IMR-90 (cell line): ENCODE measurements around the gene PARK7. TPM values are rescaled to one million over a fixed set of nuclear protein-coding genes. Genes with fewer than 3 reads are reported as not detected.

ENCODE experiments used
- microRNA-seq, 2 experiments: library from miRNA; stranded (forward) in 1 of 2; unstranded in 1 of 2; fragments of 10-50 nt in 1 of 2; fragments of <30 nt in 1 of 2; gene quantifications in 1 of 2; microRNA quantifications in 1 of 2; one replicate each; pipeline versions ENCODE3 to v1.1.0; 2013 to 2020; ENCODE audit not compliant: insufficient read depth in 1 of 2, insufficient read length in 1 of 2, unreplicated experiment in 1 of 2
- polyA plus RNA-seq, 3 experiments: library from polyadenylated mRNA; depleted of rRNA; stranded (reverse); fragments of >200 nt; gene quantifications; 2 replicates each; pipeline ENCODE4 v1.2.3, GENCODE V29; 2012; ENCODE audit warnings: low replicate concordance in 1 of 3
- small RNA-seq, 5 experiments: library from RNA; depleted of rRNA; stranded (forward); fragments of <200 nt; gene quantifications; one replicate each; pipeline ENCODE3, GENCODE V24; 2012
- total RNA-seq: library from RNA; depleted of rRNA; stranded (reverse); fragments of >200 nt; gene quantifications from 2 replicates; pipeline ENCODE4 v1.2.3, GENCODE V29; 2012; rRNA removed

The PARK7 gene
- total and polyA plus RNA-seq, 2 of the 4 experiments (the other 2 are of a cell fraction), result 207 to 357 TPM

Small RNAs within 50 kb of the gene (microRNA-seq; reads per million reads assigned to microRNA genes)
- gene RF00019 (ENCODE audit: insufficient read depth, insufficient read length), result not detected

Small RNAs within 50 kb of the gene (small RNA-seq; reads per million reads assigned to genes)
- gene RF00019, result 0 reads per million in 5 experiments

Other genes with a start within 250 kb of the PARK7 start
- 280 and 354 TPM in 2 replicates for gene VAMP3, start 190.4 kb upstream of the PARK7 start, total RNA-seq
- gene VAMP3, start 190.4 kb upstream of the PARK7 start, polyA plus RNA-seq (2012; rRNA removed), result 88.0 and 99.1 TPM in 2 replicates
- gene PER3, start 177.4 kb upstream of the PARK7 start, total RNA-seq, result 3.4 and 3.6 TPM in 2 replicates
- gene PER3, start 177.4 kb upstream of the PARK7 start, polyA plus RNA-seq (2012; rRNA removed), result 4.2 and 4.8 TPM in 2 replicates
- gene UTS2, start 108.6 kb upstream of the PARK7 start, total RNA-seq, result not detected in 2 replicates
- not detected in 2 replicates for gene UTS2, start 108.6 kb upstream of the PARK7 start, polyA plus RNA-seq (2012; rRNA removed)
- 0.56 and 0.72 TPM in 2 replicates for gene TNFRSF9, start 20.9 kb upstream of the PARK7 start, total RNA-seq
- 0.43 and 0.56 TPM in 2 replicates for gene TNFRSF9, start 20.9 kb upstream of the PARK7 start, polyA plus RNA-seq (2012; rRNA removed)
- 101 and 106 TPM in 2 replicates for gene ERRFI1, start 64.6 kb downstream of the PARK7 start, total RNA-seq
- 102 and 145 TPM in 2 replicates for gene ERRFI1, start 64.6 kb downstream of the PARK7 start, polyA plus RNA-seq (2012; rRNA removed)